Measurements from ENCODE around the gene C8G.

GRCh38 chr9:136951541-136952320, 6.7 kb downstream of the C8G start, which contains the start of gene LCN12:
- TF ChIP-seq CTCF (IDR thresholded peaks at IDR 0.05; ENCODE audit: low read depth, low read length) (no peak), POLR2A (IDR thresholded peaks at IDR 0.05; ENCODE audit: extremely low read depth, insufficient read length) (no peak), MAX (IDR thresholded peaks at IDR 0.05; ENCODE audit: low read depth, low read length) (no peak)
